GM23338 (cell line): ENCODE measurements around the gene MYO5A. TPM values are rescaled to one million over a fixed set of nuclear protein-coding genes. Genes with fewer than 3 reads are reported as not detected.

Source experiments
- ATAC-seq: fragments of 200-7000 bp; cut with Tn5 transposase; 3 replicates; pipeline ENCODE4 v1.9.1; 2020
- DNase-seq: peaks from one replicate; pipeline ENCODE4 v3.0.0-alpha.2; 2015; ENCODE audit warnings: low spot score
- H2AFZ ChIP-seq: fragments of 200-600 bp; sonication (generic); 2 replicates; pipeline ENCODE4 v1.8.0; 2016; ENCODE audit warnings: antibody characterized with exemption, mild to moderate bottlenecking, moderate library complexity
- H3F3A ChIP-seq: fragments of 200-600 bp; sonication (generic); replicated peaks from 2 replicates; pipeline ENCODE4 v1.8.0; 2017; ENCODE audit warnings: antibody characterized with exemption, mixed run types, low read depth
- H3K27ac ChIP-seq: fragments of 200-600 bp; sonication (generic); 2 replicates; pipeline ENCODE4 v1.6.1; 2016; ENCODE audit warnings: low read depth
- H3K27me3 ChIP-seq: fragments of 200-600 bp; sonication (generic); 2 replicates; pipeline ENCODE4 v1.8.0; 2016; ENCODE audit warnings: mild to moderate bottlenecking, mixed run types, moderate library complexity; ENCODE audit not compliant: insufficient read depth
- H3K36me3 ChIP-seq: fragments of 200-600 bp; sonication (generic); 2 replicates; pipeline ENCODE4 v1.8.0; 2016; ENCODE audit warnings: mild to moderate bottlenecking; ENCODE audit not compliant: insufficient read depth
- H3K4me1 ChIP-seq: fragments of 200-600 bp; sonication (generic); 2 replicates; pipeline ENCODE4 v1.8.0; 2016; ENCODE audit warnings: mild to moderate bottlenecking, moderate library complexity; ENCODE audit not compliant: insufficient read depth
- H3K4me2 ChIP-seq: fragments of 200-600 bp; sonication (generic); 2 replicates; pipeline ENCODE4 v1.7.1; 2017; ENCODE audit warnings: mixed run types
- H3K4me3 ChIP-seq: fragments of 200-600 bp; sonication (generic); 2 replicates; pipeline ENCODE4 v1.6.1; 2016; ENCODE audit warnings: mixed run types
- H3K79me2 ChIP-seq: fragments of 200-600 bp; sonication (generic); replicated peaks from 2 replicates; pipeline ENCODE4 v1.8.0; 2017; ENCODE audit warnings: mild to moderate bottlenecking; ENCODE audit not compliant: insufficient read depth
- H3K9me2 ChIP-seq: fragments of 200-600 bp; sonication (generic); 2 replicates; pipeline ENCODE4 v1.8.0; 2017; ENCODE audit not compliant: insufficient read depth
- H4K20me1 ChIP-seq: fragments of 200-600 bp; sonication (generic); replicated peaks from 2 replicates; pipeline ENCODE4 v1.8.0; 2017; ENCODE audit warnings: mild to moderate bottlenecking; ENCODE audit not compliant: insufficient read depth
- H3K27ac Mint-ChIP-seq: 2 replicates; pipeline ENCODE4 v1.8.0; 2020; ENCODE audit warnings: inconsistent platforms, mild to moderate bottlenecking, moderate library complexity, mixed read lengths
- H3K27me3 Mint-ChIP-seq: 3 replicates; pipeline ENCODE4 v1.8.0; 2022; ENCODE audit warnings: low read depth, mild to moderate bottlenecking, moderate library complexity, mixed read lengths, inconsistent platforms; ENCODE audit not compliant: insufficient read depth, poor library complexity
- H3K36me3 Mint-ChIP-seq: 3 replicates; pipeline ENCODE4 v1.8.0; 2021; ENCODE audit warnings: low read depth, mild to moderate bottlenecking, inconsistent platforms, moderate library complexity, mixed read lengths
- H3K4me1 Mint-ChIP-seq: 3 replicates; pipeline ENCODE4 v1.8.0; 2020; ENCODE audit warnings: mild to moderate bottlenecking, inconsistent platforms, mixed read lengths
- H3K4me3 Mint-ChIP-seq: 3 replicates; pipeline ENCODE4 v1.8.0; 2021; ENCODE audit warnings: moderate library complexity, mild to moderate bottlenecking, inconsistent platforms, mixed read lengths
- H3K9me3 Mint-ChIP-seq: 3 replicates; pipeline ENCODE4 v1.8.0; 2020; ENCODE audit warnings: moderate library complexity, mild to moderate bottlenecking, inconsistent platforms, mixed read lengths
- CREB1 ChIP-seq: fragments of 250-450 bp; sonication (Bioruptor Pico); IDR thresholded peaks from 2 replicates; pipeline ENCODE4 v1.5.0; 2020; ENCODE audit warnings: low read depth, mild to moderate bottlenecking, moderate library complexity
- CTCF ChIP-seq, 2 experiments: fragments of 200-600 bp in 1 of 2; sonication (generic) in 1 of 2; conservative IDR thresholded peaks; 2 replicates each; pipeline versions ENCODE4 v1.5.1 to v1.6.1; 2016 to 2017; ENCODE audit warnings: antibody characterized with exemption in 2 of 2, low read depth in 2 of 2, mild to moderate bottlenecking in 2 of 2, moderate library complexity in 1 of 2
- ETS1 ChIP-seq: IDR thresholded peaks from 2 replicates; pipeline ENCODE4 v1.6.1; 2016; ENCODE audit warnings: antibody characterized with exemption
- EZH2 ChIP-seq: fragments of 200-600 bp; sonication (generic); IDR thresholded peaks from one replicate; pipeline ENCODE4 v1.8.0; 2017; ENCODE audit warnings: antibody characterized with exemption, mild to moderate bottlenecking, low read depth; ENCODE audit not compliant: unreplicated experiment
- EZH2phosphoT487 ChIP-seq: fragments of 200-600 bp; sonication (generic); IDR thresholded peaks from one replicate; pipeline ENCODE4 v1.8.1; 2018; ENCODE audit warnings: antibody characterized with exemption; ENCODE audit not compliant: unreplicated experiment
- JUNB ChIP-seq: IDR thresholded peaks from one replicate; pipeline ENCODE4 v1.6.1; 2016; ENCODE audit warnings: antibody characterized with exemption; ENCODE audit not compliant: unreplicated experiment
- NANOG ChIP-seq: IDR thresholded peaks from 2 replicates; pipeline ENCODE4 v1.6.1; 2016; ENCODE audit warnings: antibody characterized with exemption, borderline replicate concordance
- POLR2AphosphoS5 ChIP-seq: IDR thresholded peaks from 2 replicates; pipeline ENCODE4 v1.6.1; 2016; ENCODE audit warnings: antibody characterized with exemption, low read depth
- REST ChIP-seq: IDR thresholded peaks from one replicate; pipeline ENCODE4 v1.6.1; 2018; ENCODE audit warnings: antibody characterized with exemption; ENCODE audit not compliant: unreplicated experiment
- STAT1 ChIP-seq: IDR thresholded peaks from one replicate; pipeline ENCODE4 v1.6.1; 2016; ENCODE audit warnings: antibody characterized with exemption; ENCODE audit not compliant: unreplicated experiment
- ZNF114 ChIP-seq: fragments of 250-450 bp; sonication (Bioruptor Pico); IDR thresholded peaks from 2 replicates; pipeline ENCODE4 v1.5.0; 2020; ENCODE audit warnings: mild to moderate bottlenecking, moderate library complexity
- ZNF331 ChIP-seq: fragments of 250-450 bp; sonication (Bioruptor Pico); IDR thresholded peaks from 2 replicates; pipeline ENCODE4 v1.5.0; 2020; ENCODE audit warnings: low read depth, mild to moderate bottlenecking, moderate library complexity
- ZNF462 ChIP-seq: fragments of 250-450 bp; sonication (Bioruptor Pico); IDR thresholded peaks from 2 replicates; pipeline ENCODE4 v1.5.0; 2020; ENCODE audit warnings: mild to moderate bottlenecking, moderate library complexity
- polyA plus RNA-seq: library from polyadenylated mRNA; unstranded; fragments of >200 nt; fragmentation: Nextera tagmentation; extraction: Ambion mirVana; gene quantifications from 2 replicates; pipeline ENCODE4 v1.2.1, GENCODE V29; 2016
- total RNA-seq: library from RNA; depleted of rRNA; stranded (reverse); fragments of >200 nt; shearing (Covaris generic); gene quantifications from 2 replicates; pipeline ENCODE4 v1.2.3, GENCODE V29; 2014

Gene MYO5A
- total and polyA plus RNA-seq, 2 experiments from 2014 or later, result 5.7 to 31.8 TPM

DNA sequence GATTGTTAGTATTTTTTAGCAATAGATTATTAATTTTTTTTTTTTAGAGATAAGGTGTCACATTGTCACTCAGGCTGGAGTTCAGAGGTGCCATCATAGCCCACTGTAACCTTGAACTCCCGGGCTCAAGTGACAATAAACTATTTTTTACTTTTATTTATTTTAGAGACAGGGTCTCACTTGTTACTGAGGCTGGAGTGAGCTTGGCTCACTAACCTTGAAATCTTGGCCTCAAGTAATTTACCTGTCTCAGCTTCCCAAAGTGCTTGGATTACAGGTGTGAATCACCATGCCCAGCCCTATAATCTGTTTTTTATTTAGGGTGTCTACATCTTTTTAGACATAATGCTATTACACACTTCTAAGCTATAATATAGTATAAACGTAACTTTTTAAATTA lies 48.0 kb upstream of the MYO5A start:
- no peaks in the 10 kb centered on the region for H3K9me2 ChIP-seq
- H3K36me3 ChIP-seq, result no peaks in the 10 kb centered on the region
- Mint-ChIP-seq H3K9me3 (no peaks in the 10 kb centered on the region), H3K4me3 (no peak overlapping the region), H3K27ac (no peak overlapping the region), H3K4me1 (peaks cover 5% of the 10 kb centered on the region; the same call in 2 of the 3 replicates), H3K27me3 (no peaks in the 10 kb centered on the region), H3K36me3 (no peaks in the 10 kb centered on the region)
- no peak overlapping the region for H3K27ac ChIP-seq
- H3K4me1 ChIP-seq, result no peaks in the 10 kb centered on the region
- TF ChIP-seq ZNF462 (CRISPR knock-in tag) (no peak), NANOG (no peak), CTCF (conservative IDR thresholded peaks at IDR 0.05; ENCODE audit: low read depth in 2 of 2) (no peak), ETS1 (no peak), EZH2phosphoT487 (no peak), ZNF331 (CRISPR knock-in tag) (no peak), CREB1 (CRISPR knock-in tag) (no peak), POLR2AphosphoS5 (no peak), EZH2 (no peak), REST (no peak), STAT1 (no peak), ZNF114 (CRISPR knock-in tag) (no peak), JUNB (no peak)
- H3F3A ChIP-seq, result no peaks in the 10 kb centered on the region
- no peak overlapping the region for H2AFZ ChIP-seq
- no peaks in the 10 kb centered on the region for H3K27me3 ChIP-seq
- no peak overlapping the region for H3K4me3 ChIP-seq
- H3K79me2 ChIP-seq, result no peaks in the 10 kb centered on the region
- no peak for ATAC-seq
- no peak for DNase-seq
- no peaks in the 10 kb centered on the region for H4K20me1 ChIP-seq
- no peak overlapping the region for H3K4me2 ChIP-seq
